Measurements from ENCODE around the gene TH. TPM values are rescaled to one million over a fixed set of nuclear protein-coding genes. Genes with fewer than 3 reads are reported as not detected.

TH gene
- polyA plus RNA-seq, 3 donors = not detected

- Histone ChIP-seq H3K79me2 (ENCODE audit: insufficient read depth, low read length) (no peaks in the 10 kb centered on the region), H3K4me2 (replicated peaks; ENCODE audit: extremely low read depth, low read length, poor library complexity, severe bottlenecking) (peak overlapping the region; percentile 50), H2AFZ (ENCODE audit: insufficient read depth, low read depth, low read length, poor library complexity, severe bottlenecking) (peak overlapping the region; percentile 6), H3K36me3 (replicated peaks in 1 of 2; ENCODE audit: control insufficient read depth in 1 of 2, insufficient read depth in 2 of 2, low read length in 2 of 2) (no peaks in the 10 kb centered on the region), H3K9me3 (replicated peaks in 1 of 2; ENCODE audit: control insufficient read depth in 1 of 2, insufficient read depth in 1 of 2, low read length in 2 of 2) (no peaks in the 10 kb centered on the region), H3K27me3 (ENCODE audit: control insufficient read depth in 2 of 2, insufficient read depth in 2 of 2, low read length in 2 of 2) (peaks cover 0 to 43% of the 10 kb centered on the region in 2 donors), H3K4me3 (replicated peaks in 1 of 3; ENCODE audit: low read depth in 2 of 3, low read length in 3 of 3) (peak overlapping the region in 1 of 3 experiments; percentile 31), H3K27ac (ENCODE audit: low read depth in 1 of 2, low read length in 2 of 2) (no peak overlapping the region), H3K9ac (ENCODE audit: insufficient read depth, low read length, poor library complexity, severe bottlenecking) (no peak overlapping the region), H3K4me1 (ENCODE audit: control insufficient read depth in 1 of 2, insufficient read depth in 2 of 2, low read length in 2 of 2) (peaks cover 5 to 7% of the 10 kb centered on the region in 2 donors), H4K20me1 (ENCODE audit: insufficient read depth, low read length) (no peaks in the 10 kb centered on the region)
- Mint-ChIP-seq H3K4me3 (no peak overlapping the region), H3K36me3 (no peaks in the 10 kb centered on the region), H3K27me3 (ENCODE audit: low read depth in 3 of 3) (peaks cover 35 to 68% (median 43%) of the 10 kb centered on the region in 3 donors), H3K9me3 (no peaks in the 10 kb centered on the region), H3K27ac (peak overlapping the region in 5 of 7 donors; percentile 19 to 50 (median 25)), H3K4me1 (peaks cover 12% of the 10 kb centered on the region)
- WGBS (ENCODE audit: insufficient coverage) = 1% methylated on average over 19 of the region's 22 CpGs
- intact Hi-C loops (cut with micrococcal nuclease) = loop anchor here (1.0 to 10.0 kb wide), 7 partner anchors 227 to 499 kb away; partner anchors contain the start of genes PRR33 (in 1 of the 2) and TNNI2 (in 1 of the 2)
- peak; percentile 57 to 67 (median 65) for DNase-seq
- TF ChIP-seq CTCF (IDR thresholded peaks at IDR 0.05) = peak; percentile 95
These were observed 19.9 kb downstream of the TH start for GRCh38 chr11:2151500-2152257.

DNA sequence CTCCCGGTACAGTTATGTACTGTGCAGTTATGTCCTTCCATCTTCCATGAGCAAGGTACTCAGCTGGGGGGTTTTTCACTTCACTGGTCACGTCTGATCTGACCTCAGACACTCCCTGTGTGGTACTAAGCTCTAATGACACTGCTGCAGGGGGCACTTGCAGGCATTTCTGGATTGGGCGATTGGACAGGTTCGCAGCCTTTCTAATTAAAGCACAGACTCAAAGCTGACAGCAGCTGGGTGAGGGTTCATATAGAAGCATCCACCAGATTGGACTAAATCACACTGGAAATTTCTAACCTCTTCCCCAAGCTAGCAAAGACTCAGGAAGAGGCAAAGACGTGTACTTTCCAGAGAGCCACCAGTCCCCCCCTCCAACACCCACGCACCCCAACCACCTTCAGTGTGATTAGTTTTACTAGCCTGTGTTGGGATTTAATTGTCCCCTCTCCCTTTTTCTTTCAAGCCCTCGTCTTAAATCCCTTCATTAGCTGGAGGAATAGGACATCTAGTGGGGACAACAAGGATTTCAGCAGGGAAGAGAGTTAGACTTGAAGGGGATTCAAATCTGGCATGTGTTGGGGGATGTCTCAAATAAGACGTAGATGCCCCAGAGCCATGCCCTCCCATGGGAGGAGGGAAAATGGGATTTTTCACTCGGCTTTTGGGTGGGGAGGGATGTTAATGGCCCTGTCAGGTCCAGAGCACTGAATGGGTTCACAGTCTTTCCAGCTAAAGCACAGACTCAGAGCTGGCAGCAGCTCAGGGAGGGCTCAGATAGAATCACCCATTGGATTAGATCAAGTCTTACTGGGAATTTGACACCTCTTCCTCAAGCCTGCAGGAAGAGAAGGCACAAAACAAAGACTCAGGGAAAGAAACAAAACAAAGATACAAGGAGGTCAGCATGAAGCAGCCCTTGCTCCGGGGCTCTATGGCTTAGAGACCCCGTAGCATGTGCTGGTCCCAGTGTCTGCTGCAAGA lies 21.5 kb downstream of the TH start:
- Histone ChIP-seq H3K79me2 (ENCODE audit: insufficient read depth, low read length) (no peaks in the 10 kb centered on the region), H3K27ac (ENCODE audit: low read depth in 1 of 2, low read length in 2 of 2) (no peak overlapping the region), H3K9ac (ENCODE audit: insufficient read depth, low read length, poor library complexity, severe bottlenecking) (no peak overlapping the region), H3K36me3 (replicated peaks in 1 of 2; ENCODE audit: control insufficient read depth in 1 of 2, insufficient read depth in 2 of 2, low read length in 2 of 2) (no peaks in the 10 kb centered on the region), H3K27me3 (ENCODE audit: control insufficient read depth in 2 of 2, insufficient read depth in 2 of 2, low read length in 2 of 2) (peaks cover 6 to 58% of the 10 kb centered on the region in 2 donors), H3K4me3 (replicated peaks in 1 of 3; ENCODE audit: low read depth in 2 of 3, low read length in 3 of 3) (no peak overlapping the region), H3K4me2 (replicated peaks; ENCODE audit: extremely low read depth, low read length, poor library complexity, severe bottlenecking) (no peak overlapping the region), H4K20me1 (ENCODE audit: insufficient read depth, low read length) (no peaks in the 10 kb centered on the region), H3K9me3 (replicated peaks in 1 of 2; ENCODE audit: control insufficient read depth in 1 of 2, insufficient read depth in 1 of 2, low read length in 2 of 2) (peaks cover 0 to 5% of the 10 kb centered on the region in 2 donors), H2AFZ (ENCODE audit: insufficient read depth, low read depth, low read length, poor library complexity, severe bottlenecking) (no peak overlapping the region), H3K4me1 (ENCODE audit: control insufficient read depth in 1 of 2, insufficient read depth in 2 of 2, low read length in 2 of 2) (peaks cover 5 to 7% of the 10 kb centered on the region in 2 donors)
- DNase-seq = no peak
- Mint-ChIP-seq H3K4me1 (peaks cover 12% of the 10 kb centered on the region), H3K36me3 (no peaks in the 10 kb centered on the region), H3K27ac (no peak overlapping the region), H3K27me3 (ENCODE audit: low read depth in 3 of 3) (peaks cover 50 to 78% (median 58%) of the 10 kb centered on the region in 3 donors), H3K9me3 (peaks cover 0 to 5% (median 1%) of the 10 kb centered on the region in 7 donors), H3K4me3 (peak overlapping the region in 1 of 2 donors; percentile 49)
- WGBS (ENCODE audit: insufficient coverage) = 43% methylated on average over 5 of the region's 11 CpGs
- TF ChIP-seq CTCF (IDR thresholded peaks at IDR 0.05) = no peak
- intact Hi-C loops (cut with micrococcal nuclease) = loop anchor here (5.0 to 10.0 kb wide), 5 partner anchors 225 to 318 kb away; partner anchors contain the start of genes PRR33 (in 1 of the 2), SYT8 (in 1 of the 2) and TNNI2 (in 1 of the 2)
